ENCODE data around the gene GFM1. TPM values are rescaled to one million over a fixed set of nuclear protein-coding genes. Genes with fewer than 3 reads are reported as not detected.

Gene GFM1
- total RNA-seq, 4 donors from 2014 or later = 62.3 to 96.1 (median 66.1) TPM

- H3K27ac ChIP-seq = peak within 1 kb of the TSS; percentile 57 to 71 (median 68)
Observed at GRCh38 chr3:158672215-158673176, 28.2 kb downstream of the GFM1 start, which contains the start of gene LXN. Gene LXN (minus strand): TSS chr3:158672648. CDS start chr3:158672478, 170 bp downstream.

GRCh38 chr3:158678687-158679086 lies 34.4 kb downstream of the GFM1 start:
- no peak for TF ChIP-seq POLR2A (IDR thresholded peaks at IDR 0.05)
- TF ChIP-seq, protein P1, sequence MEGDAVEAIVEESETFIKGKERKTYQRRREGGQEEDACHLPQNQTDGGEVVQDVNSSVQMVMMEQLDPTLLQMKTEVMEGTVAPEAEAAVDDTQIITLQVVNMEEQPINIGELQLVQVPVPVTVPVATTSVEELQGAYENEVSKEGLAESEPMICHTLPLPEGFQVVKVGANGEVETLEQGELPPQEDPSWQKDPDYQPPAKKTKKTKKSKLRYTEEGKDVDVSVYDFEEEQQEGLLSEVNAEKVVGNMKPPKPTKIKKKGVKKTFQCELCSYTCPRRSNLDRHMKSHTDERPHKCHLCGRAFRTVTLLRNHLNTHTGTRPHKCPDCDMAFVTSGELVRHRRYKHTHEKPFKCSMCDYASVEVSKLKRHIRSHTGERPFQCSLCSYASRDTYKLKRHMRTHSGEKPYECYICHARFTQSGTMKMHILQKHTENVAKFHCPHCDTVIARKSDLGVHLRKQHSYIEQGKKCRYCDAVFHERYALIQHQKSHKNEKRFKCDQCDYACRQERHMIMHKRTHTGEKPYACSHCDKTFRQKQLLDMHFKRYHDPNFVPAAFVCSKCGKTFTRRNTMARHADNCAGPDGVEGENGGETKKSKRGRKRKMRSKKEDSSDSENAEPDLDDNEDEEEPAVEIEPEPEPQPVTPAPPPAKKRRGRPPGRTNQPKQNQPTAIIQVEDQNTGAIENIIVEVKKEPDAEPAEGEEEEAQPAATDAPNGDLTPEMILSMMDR (IDR thresholded peaks at IDR 0.05) = no peak
- Histone ChIP-seq H3K4me3 (replicated peaks in 1 of 3) (no peak overlapping the region), H3K27me3 (no peaks in the 10 kb centered on the region), H3K9me3 (no peaks in the 10 kb centered on the region), H3K36me3 (no peaks in the 10 kb centered on the region), H3K27ac (no peak overlapping the region), H3K4me1 (no peaks in the 10 kb centered on the region)
- intact Hi-C loops (cut with DNase I) = no loop called here
- no peak for DNase-seq
- WGBS, 2 donors = 75 to 82% methylated on average over 2 of the region's 2 CpGs

More at GRCh38 chr3:158672215-158673176, 28.2 kb downstream of the GFM1 start, which contains the start of gene LXN:
- Histone ChIP-seq H3K9me3 (no peaks in the 10 kb centered on the region), H3K36me3 (peaks cover 9 to 11% of the 10 kb centered on the region in 2 donors), H3K4me1 (peaks cover 0 to 8% of the 10 kb centered on the region in 2 donors), H3K27me3 (no peaks in the 10 kb centered on the region), H3K4me3 (replicated peaks in 1 of 3) (peak within 1 kb of the TSS; percentile 40 to 60 (median 45))
- peak; percentile 92 to 93 for DNase-seq
- TF ChIP-seq POLR2A (IDR thresholded peaks at IDR 0.05) = peak in 1 of 2 donors; percentile 68
- TF ChIP-seq, protein P1 (IDR thresholded peaks at IDR 0.05) = peak in 5 of 6 experiments; percentile 21 to 77 (median 73)
- 11 to 12% methylated on average over 28 of the region's 30 CpGs for WGBS, 2 donors
- intact Hi-C loops (cut with DNase I) = no loop called here

GRCh38 chr3:158679547-158680000 lies 35.2 kb downstream of the GFM1 start:
- Histone ChIP-seq H3K4me1 (no peaks in the 10 kb centered on the region), H3K9me3 (no peaks in the 10 kb centered on the region), H3K27me3 (no peaks in the 10 kb centered on the region), H3K27ac (no peak overlapping the region), H3K4me3 (replicated peaks in 1 of 3) (no peak overlapping the region), H3K36me3 (no peaks in the 10 kb centered on the region)
- TF ChIP-seq, protein P1 (IDR thresholded peaks at IDR 0.05) = no peak
- no peak for TF ChIP-seq POLR2A (IDR thresholded peaks at IDR 0.05)
- intact Hi-C loops (cut with DNase I) = no loop called here
- no peak for DNase-seq
- 36 to 71% methylated on average over 1 of the region's 1 CpG for WGBS, 2 donors

DNA sequence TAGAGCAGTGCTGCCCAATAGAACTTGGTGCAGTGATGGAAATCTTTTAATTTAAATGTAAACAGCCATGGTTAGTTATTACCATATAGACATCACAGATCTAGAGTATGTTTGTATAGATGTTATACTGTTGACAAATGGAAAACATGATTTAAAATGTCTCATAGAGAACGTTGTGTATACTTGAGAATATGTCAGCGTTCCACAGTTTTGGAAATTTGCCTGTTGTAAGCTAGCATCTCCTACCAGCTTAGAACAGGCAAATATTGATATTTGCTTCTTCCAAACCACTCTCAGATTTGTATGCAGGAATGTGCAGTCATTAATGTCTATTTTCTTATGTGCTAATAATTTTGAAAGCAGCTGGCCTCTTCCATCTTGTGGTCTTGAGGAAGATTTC lies 36.5 kb downstream of the GFM1 start:
- Histone ChIP-seq H3K4me1 (no peaks in the 10 kb centered on the region), H3K9me3 (no peaks in the 10 kb centered on the region), H3K4me3 (replicated peaks in 1 of 3) (no peak overlapping the region), H3K27ac (no peak overlapping the region), H3K36me3 (no peaks in the 10 kb centered on the region), H3K27me3 (no peaks in the 10 kb centered on the region)
- intact Hi-C loops (cut with DNase I) = no loop called here
- TF ChIP-seq, protein P1 (IDR thresholded peaks at IDR 0.05) = no peak
- TF ChIP-seq POLR2A (IDR thresholded peaks at IDR 0.05) = no peak
- WGBS, 2 donors = 92 to 95% methylated on average over 2 of the region's 2 CpGs
- no peak for DNase-seq
